GM18520 (cell line): ENCODE measurements around the gene ANTXR2.
"Not testable (repeated sequence)": the region's sequence is repeated elsewhere in the genome, so short reads cannot be mapped to it uniquely, and the experiment has no call there.

ENCODE experiments used
- ATAC-seq: cut with Tn5 transposase; IDR thresholded peaks from one replicate; pipeline ENCODE4 v1.9.1; 2021; ENCODE audit not compliant: unreplicated experiment

Gene ANTXR2

GRCh38 chr4:79993476-79993875 is 79.6 kb downstream of the ANTXR2 start:
- no peak for ATAC-seq

GRCh38 chr4:79991601-79992000 is 81.4 kb downstream of the ANTXR2 start:
- no peak for ATAC-seq

- ATAC-seq: not testable (repeated sequence)
Measured at GRCh38 chr4:79991100-79991499, 81.9 kb downstream of the ANTXR2 start.

GRCh38 chr4:79987401-79987800 is 85.6 kb downstream of the ANTXR2 start:
- ATAC-seq: no peak

- ATAC-seq: no peak
Measured at GRCh38 chr4:79983431-79983830, 89.6 kb downstream of the ANTXR2 start.

GRCh38 chr4:79982601-79983322 is 90.3 kb downstream of the ANTXR2 start:
- no peak for ATAC-seq

GRCh38 chr4:79980448-79980847 is 92.6 kb downstream of the ANTXR2 start:
- ATAC-seq: no peak

- no peak for ATAC-seq
Measured at GRCh38 chr4:79979785-79980437, 93.1 kb downstream of the ANTXR2 start.

- no peak for ATAC-seq
Measured at GRCh38 chr4:79977131-79977840, 95.7 kb downstream of the ANTXR2 start.

GRCh38 chr4:79964400-79965211 is 108.4 kb downstream of the ANTXR2 start:
- no peak for ATAC-seq

GRCh38 chr4:79964020-79964399 is 109.0 kb downstream of the ANTXR2 start:
- no peak for ATAC-seq

- ATAC-seq: no peak
Measured at GRCh38 chr4:79959652-79960051, 113.4 kb downstream of the ANTXR2 start.

- no peak for ATAC-seq
Measured at GRCh38 chr4:79958466-79959264, 114.4 kb downstream of the ANTXR2 start.

GRCh38 chr4:79949178-79949577 is 123.9 kb downstream of the ANTXR2 start:
- ATAC-seq: no peak

- no peak for ATAC-seq
Measured at GRCh38 chr4:79948739-79949138, 124.3 kb downstream of the ANTXR2 start.

- ATAC-seq: no peak
Measured at GRCh38 chr4:79948261-79948660, 124.8 kb downstream of the ANTXR2 start.

GRCh38 chr4:79947386-79947785 is 125.6 kb downstream of the ANTXR2 start:
- no peak for ATAC-seq

- no peak for ATAC-seq
Measured at GRCh38 chr4:79935274-79935673, 137.8 kb downstream of the ANTXR2 start.

- ATAC-seq: no peak
Measured at GRCh38 chr4:79934660-79935059, 138.4 kb downstream of the ANTXR2 start.

- ATAC-seq: no peak
Measured at GRCh38 chr4:79927931-79928330, 145.1 kb downstream of the ANTXR2 start.
